Measurements from ENCODE around the gene PDLIM5. TPM values are rescaled to one million over a fixed set of nuclear protein-coding genes. Genes with fewer than 3 reads are reported as not detected.
"Not testable (repeated sequence)": the region's sequence is repeated elsewhere in the genome, so short reads cannot be mapped to it uniquely, and the experiment has no call there.

The PDLIM5 gene
- total RNA-seq, 2 experiments from 2014 or later, result 14.8 to 18.3 TPM

- no peak overlapping the region for H3K4me3 Mint-ChIP-seq
- peaks cover 5% of the 10 kb centered on the region for H3K36me3 Mint-ChIP-seq (ENCODE audit: low read depth)
- H3K9me3 Mint-ChIP-seq, result peaks cover 5% of the 10 kb centered on the region
- H3K27me3 Mint-ChIP-seq, result no peaks in the 10 kb centered on the region
- H3K27ac Mint-ChIP-seq, result no peak overlapping the region
- H3K4me1 Mint-ChIP-seq (ENCODE audit: low read depth), result peaks cover 2% of the 10 kb centered on the region
- ChIA-PET POLR2A (no interaction called here), CTCF (no interaction called here)
- TF ChIP-seq CTCF (IDR thresholded peaks at IDR 0.05), result no peak
- ATAC-seq (no peak), DNase-seq (no peak)
- intact Hi-C loops (cut with micrococcal nuclease), result no loop called here
These were observed 18.4 kb downstream of the PDLIM5 start for GRCh38 chr4:94470132-94470531.

GRCh38 chr4:94470782-94471181 is 19.0 kb downstream of the PDLIM5 start:
- POLR2A ChIA-PET; H3K27ac Mint-ChIP-seq; H3K36me3 Mint-ChIP-seq (ENCODE audit: low read depth); H3K4me1 Mint-ChIP-seq (ENCODE audit: low read depth); H3K9me3 Mint-ChIP-seq; H3K4me3 Mint-ChIP-seq; intact Hi-C loops (cut with micrococcal nuclease); DNase-seq; H3K27me3 Mint-ChIP-seq; CTCF ChIA-PET; ATAC-seq: not testable (repeated sequence)

- TF ChIP-seq CTCF (IDR thresholded peaks at IDR 0.05), result no peak
- Mint-ChIP-seq H3K9me3 (peaks cover 5% of the 10 kb centered on the region), H3K4me3 (no peak overlapping the region), H3K27ac (no peak overlapping the region), H3K27me3 (no peaks in the 10 kb centered on the region), H3K36me3 (ENCODE audit: low read depth) (peaks cover 5% of the 10 kb centered on the region), H3K4me1 (ENCODE audit: low read depth) (peaks cover 2% of the 10 kb centered on the region)
- no peak for ATAC-seq
- intact Hi-C loops (cut with micrococcal nuclease), result no loop called here
- DNase-seq, result no peak
- POLR2A ChIA-PET, result no interaction called here
- CTCF ChIA-PET, result no interaction called here
These were observed 20.5 kb downstream of the PDLIM5 start for GRCh38 chr4:94472056-94472826.

GRCh38 chr4:94475050-94475449 is 23.3 kb downstream of the PDLIM5 start:
- CTCF ChIA-PET, result no interaction called here
- Mint-ChIP-seq H3K27me3 (no peaks in the 10 kb centered on the region), H3K4me1 (ENCODE audit: low read depth) (no peaks in the 10 kb centered on the region), H3K27ac (no peak overlapping the region), H3K36me3 (ENCODE audit: low read depth) (peaks cover 5% of the 10 kb centered on the region), H3K4me3 (no peak overlapping the region), H3K9me3 (peaks cover 5% of the 10 kb centered on the region)
- intact Hi-C loops (cut with micrococcal nuclease), result no loop called here
- POLR2A ChIA-PET, result no interaction called here
- ATAC-seq (no peak), DNase-seq (no peak)
- no peak for TF ChIP-seq CTCF (IDR thresholded peaks at IDR 0.05)

- no peaks in the 10 kb centered on the region for H3K4me1 Mint-ChIP-seq (ENCODE audit: low read depth)
- no peak overlapping the region for H3K27ac Mint-ChIP-seq
- no peaks in the 10 kb centered on the region for H3K27me3 Mint-ChIP-seq
- TF ChIP-seq CTCF (IDR thresholded peaks at IDR 0.05), result no peak
- peaks cover under 1% of the 10 kb centered on the region for H3K9me3 Mint-ChIP-seq
- H3K4me3 Mint-ChIP-seq, result no peak overlapping the region
- CTCF ChIA-PET, result no interaction called here
- DNase-seq, result no peak
- intact Hi-C loops (cut with micrococcal nuclease), result no loop called here
- ATAC-seq, result no peak
- POLR2A ChIA-PET, result no interaction called here
- peaks cover 2% of the 10 kb centered on the region for H3K36me3 Mint-ChIP-seq (ENCODE audit: low read depth)
These were observed 24.1 kb downstream of the PDLIM5 start for GRCh38 chr4:94475794-94476193.

Measured in activated CD8-positive, alpha-beta T cell treated with anti-CD3 and anti-CD28 coated beads for 36 hours (primary cell).